ENCODE measurements around the gene PRR3. TPM values are rescaled to one million over a fixed set of nuclear protein-coding genes. Genes with fewer than 3 reads are reported as not detected.

The PRR3 gene
- total and polyA plus RNA-seq, 2 of the 4 experiments (the other 2 are of a cell fraction) = 7.2 to 17.3 TPM

GRCh38 chr6:30578051-30578450, 21.0 kb downstream of the PRR3 start:
- CTCF ChIA-PET = no interaction called here
- H4K5ac ChIP-seq (ENCODE audit: low read depth, low read length) = no peak overlapping the region
- no peak overlapping the region for H2BK5ac ChIP-seq (ENCODE audit: low read depth, low read length, poor library complexity, severe bottlenecking)
- no peaks in the 10 kb centered on the region for H3K4me1 ChIP-seq (ENCODE audit: control insufficient read depth, insufficient read depth, low read length)
- no peak overlapping the region for H3K4me3 ChIP-seq (ENCODE audit: insufficient read depth, low read depth, low read length)
- no peak overlapping the region for H3K23ac ChIP-seq (ENCODE audit: low read depth, low read length)
- ATAC-seq (ENCODE audit: low read depth) = no peak
- no peak overlapping the region for H2AK5ac ChIP-seq (ENCODE audit: low read depth, low read length)
- H2BK20ac ChIP-seq (ENCODE audit: low read depth, low read length) = no peak overlapping the region
- H3K36me3 ChIP-seq (ENCODE audit: control insufficient read depth, insufficient read depth, low read length) = peaks cover 45% of the 10 kb centered on the region
- H2BK120ac ChIP-seq (ENCODE audit: low read depth, low read length) = no peak overlapping the region
- H2AK9ac ChIP-seq (replicated peaks; ENCODE audit: low read depth, low read length, poor library complexity) = no peak overlapping the region
- no peak for DNase-seq
- H3K9me3 ChIP-seq (ENCODE audit: control insufficient read depth, insufficient read depth, low read length) = no peaks in the 10 kb centered on the region
- H3K14ac ChIP-seq (replicated peaks; ENCODE audit: low read depth, low read length) = no peak overlapping the region
- H4K20me1 ChIP-seq (ENCODE audit: insufficient read depth, low read length) = peaks cover 35% of the 10 kb centered on the region
- no peak overlapping the region for H2AFZ ChIP-seq (replicated peaks; ENCODE audit: low read length, poor library complexity)
- TF ChIP-seq FOS (IDR thresholded peaks at IDR 0.05; ENCODE audit: low read depth, low read length) = no peak
- TF ChIP-seq BHLHE40 (IDR thresholded peaks at IDR 0.05; ENCODE audit: low read depth, low read length) = no peak
- no peak for TF ChIP-seq ELK1 (IDR thresholded peaks at IDR 0.05; ENCODE audit: borderline replicate concordance, low read depth, low read length)
- TF ChIP-seq CEBPB (IDR thresholded peaks at IDR 0.05; ENCODE audit: low read depth, low read length) = no peak
- TF ChIP-seq MXI1 (IDR thresholded peaks at IDR 0.05; ENCODE audit: borderline replicate concordance, low read depth, low read length) = no peak
- TF ChIP-seq POLR2A (IDR thresholded peaks at IDR 0.05; ENCODE audit: low read depth, low read length) = no peak
- TF ChIP-seq CHD1 (IDR thresholded peaks at IDR 0.05; ENCODE audit: low read depth, low read length) = no peak
- no peak for TF ChIP-seq MAFK (IDR thresholded peaks at IDR 0.05; ENCODE audit: low read depth, low read length)
- no peak for TF ChIP-seq RAD21 (IDR thresholded peaks at IDR 0.05; ENCODE audit: low read length)
- no peak for TF ChIP-seq RFX5 (IDR thresholded peaks at IDR 0.05; ENCODE audit: low read depth, low read length)
- BruUV-seq (replicated peaks) = no TSS peak
- H4K8ac ChIP-seq (ENCODE audit: low read depth in 2 of 2, low read length in 2 of 2) = no peak overlapping the region
- no peak overlapping the region for H3K9ac ChIP-seq (ENCODE audit: low read depth, low read length)
- no peak overlapping the region for H3K27ac ChIP-seq (ENCODE audit: insufficient read depth, low read length)
- no peak overlapping the region for H3K4ac ChIP-seq (ENCODE audit: low read depth, low read length)
- in situ Hi-C loops (cut with MboI; ENCODE audit: low sequenced_read_pairs) (no loop called here), dilution Hi-C loops (cut with HindIII; ENCODE audit: low sequenced_read_pairs, unreplicated experiment) (no loop called here), intact Hi-C loops (cut with micrococcal nuclease) (no loop called here)
- POLR2A ChIA-PET (ENCODE audit: unreplicated experiment) = interaction anchor here (0.6 kb wide), 1 partner anchor 37 kb away, joined by 4 read pairs; no protein-coding TSS in a partner anchor
- WGBS, 2 experiments (ENCODE audit: extremely low coverage in 2 of 2, insufficient read length in 1 of 2) = 100% methylated on average over 3 of the region's 8 CpGs; no CpG with 5 or more reads in 1 of the 2 experiments
- H3K9me1 ChIP-seq (ENCODE audit: insufficient read depth, low read length) = no peaks in the 10 kb centered on the region; the same call in 1 of the 2 replicates
- H3K18ac ChIP-seq (ENCODE audit: low read depth, low read length) = no peak overlapping the region
- peaks cover 34 to 45% of the 10 kb centered on the region in 2 experiments for H3K79me1 ChIP-seq (ENCODE audit: low read depth in 1 of 2, low read length in 2 of 2)
- no peaks in the 10 kb centered on the region for H3K27me3 ChIP-seq (ENCODE audit: control insufficient read depth, insufficient read depth, low read length)
- H3K4me2 ChIP-seq (ENCODE audit: low read depth, low read length) = no peak overlapping the region
- H4K91ac ChIP-seq (ENCODE audit: insufficient read depth, low read depth, low read length) = no peak overlapping the region
- no peak overlapping the region for H2BK15ac ChIP-seq (ENCODE audit: low read depth, low read length)
- H3K56ac ChIP-seq (ENCODE audit: extremely low read depth, insufficient read depth, low read length) = no peak overlapping the region
